D341Med (cell line): Measurements from ENCODE around the gene RAB18.
"Not testable (repeated sequence)": the region's sequence is repeated elsewhere in the genome, so short reads cannot be mapped to it uniquely, and the experiment has no call there.

Source experiments
- DNase-seq: peaks from one replicate; pipeline ENCODE4 v3.0.0; 2012; ENCODE audit warnings: low spot score

Gene RAB18

DNA sequence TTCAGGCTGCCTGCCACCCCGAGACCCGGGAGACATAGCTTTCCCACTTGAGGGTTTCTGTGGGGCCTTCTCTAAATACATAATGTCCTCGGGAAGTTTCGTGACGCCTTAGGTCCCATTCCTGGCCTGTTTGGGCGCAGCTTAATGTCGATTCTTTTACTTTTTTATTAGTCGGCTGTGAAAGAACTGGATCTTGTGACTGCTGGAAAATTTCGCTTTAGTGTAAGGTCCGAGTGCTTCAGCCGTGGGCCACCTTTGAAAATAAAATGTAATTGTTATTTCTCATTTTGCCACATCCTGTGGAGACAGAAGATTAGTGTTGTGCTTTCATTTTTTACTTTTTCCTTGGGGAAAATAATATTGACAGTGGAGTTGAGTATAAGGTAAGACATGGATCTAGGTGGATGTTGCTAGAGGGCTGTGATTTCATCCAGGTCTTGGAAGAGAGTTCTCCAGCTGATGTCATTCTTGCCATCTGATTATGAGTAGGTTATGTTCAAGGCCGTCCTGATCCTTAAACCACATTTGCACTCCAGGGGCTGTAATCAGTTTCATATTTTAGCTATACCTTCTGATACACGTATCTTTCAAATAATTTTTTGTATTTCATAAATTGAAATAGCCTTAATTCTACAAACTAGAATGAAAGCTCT lies 830 bp downstream of the RAB18 start:
- no peak for DNase-seq

DNA sequence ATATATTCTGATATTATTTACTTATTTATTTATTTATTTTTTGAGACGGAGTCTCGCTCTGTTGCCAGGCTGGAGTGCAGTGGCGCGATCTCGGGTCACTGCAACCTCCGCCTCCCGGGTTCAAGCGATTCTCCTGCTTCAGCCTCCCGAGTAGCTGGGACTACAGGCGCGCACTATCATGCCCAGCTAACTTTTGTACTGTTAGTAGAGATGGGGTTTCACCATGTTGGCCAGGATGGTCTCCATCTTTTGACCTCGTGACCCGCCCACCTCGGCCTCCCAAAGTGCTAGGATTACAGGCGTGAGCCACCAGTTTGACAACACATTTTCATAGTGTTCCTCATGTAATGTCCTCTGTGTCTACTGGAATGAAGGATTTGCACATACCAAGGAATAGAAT lies 1.4 kb downstream of the RAB18 start:
- DNase-seq, result not testable (repeated sequence)

DNA sequence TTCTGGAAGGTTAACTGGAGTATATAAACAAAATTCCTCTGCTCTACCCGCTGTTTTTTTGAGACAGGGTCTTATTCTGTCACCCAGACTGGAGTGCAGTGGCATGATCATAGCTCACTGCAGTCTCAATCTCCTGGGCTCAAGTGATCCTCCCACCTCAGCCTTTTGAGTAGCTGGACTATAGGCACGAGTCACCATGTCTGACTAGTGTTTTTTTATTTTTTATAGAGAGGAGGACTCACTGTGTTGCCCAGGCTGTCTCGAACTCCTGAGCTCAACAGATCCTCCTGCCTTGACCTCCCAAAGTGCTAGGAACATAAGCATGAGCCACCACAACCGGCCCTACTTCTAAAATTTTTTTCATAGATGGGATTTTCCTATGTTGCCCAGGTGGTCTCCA lies 2.2 kb downstream of the RAB18 start:
- no peak for DNase-seq

DNA sequence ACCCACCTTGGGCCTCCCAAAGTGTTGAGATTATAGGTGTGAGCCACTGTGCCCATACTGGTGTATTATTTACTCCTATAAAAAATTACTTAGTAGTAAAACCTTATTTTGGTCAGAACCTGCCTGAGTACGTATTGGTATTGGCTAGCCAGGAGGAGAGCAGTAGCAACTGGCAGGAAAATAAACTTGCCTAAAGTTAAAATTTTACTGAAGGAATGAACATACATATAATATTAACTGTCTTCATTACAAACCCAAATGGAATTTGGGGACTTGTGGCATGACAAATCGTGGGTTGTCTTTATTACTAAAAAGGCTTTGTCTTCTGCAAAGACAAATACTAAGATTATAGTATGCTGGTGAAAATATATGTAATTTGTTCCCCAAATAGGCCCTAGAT lies 8.4 kb downstream of the RAB18 start:
- no peak for DNase-seq

DNA sequence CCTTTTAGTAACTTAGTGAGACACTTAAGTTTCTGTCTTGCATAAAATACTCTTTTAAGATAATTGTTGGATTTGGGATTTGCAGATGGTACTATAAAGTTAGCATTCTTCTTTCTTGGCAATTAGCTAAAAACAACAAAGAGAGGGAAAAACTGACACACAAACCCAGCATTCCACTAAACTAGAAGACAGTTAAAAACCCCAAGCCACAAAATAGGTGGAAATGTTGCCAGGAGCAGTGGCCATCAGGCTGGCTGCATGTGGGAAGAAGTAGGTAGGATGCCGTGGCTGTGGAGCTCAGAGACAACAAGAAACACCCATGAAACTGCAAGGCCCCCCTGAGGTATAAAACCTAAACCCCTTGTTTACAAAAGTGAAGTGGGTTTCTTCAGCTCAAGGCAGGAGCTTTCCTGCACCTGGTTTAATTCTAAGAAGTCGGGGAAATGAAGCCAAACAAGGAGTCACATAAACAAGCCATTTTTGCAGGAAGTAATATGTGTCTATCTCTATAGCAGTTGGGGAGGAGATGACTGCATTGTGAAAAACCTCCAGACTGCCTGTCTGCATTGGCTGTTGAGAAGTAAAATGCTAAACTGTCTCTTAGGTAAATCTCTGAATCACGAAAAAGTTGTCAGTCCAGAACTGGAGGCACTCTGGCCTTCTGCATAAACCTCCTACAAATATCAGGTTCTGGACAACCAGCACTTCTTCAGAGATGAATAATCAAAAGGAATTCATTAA lies 9.5 kb downstream of the RAB18 start:
- DNase-seq, result no peak

DNA sequence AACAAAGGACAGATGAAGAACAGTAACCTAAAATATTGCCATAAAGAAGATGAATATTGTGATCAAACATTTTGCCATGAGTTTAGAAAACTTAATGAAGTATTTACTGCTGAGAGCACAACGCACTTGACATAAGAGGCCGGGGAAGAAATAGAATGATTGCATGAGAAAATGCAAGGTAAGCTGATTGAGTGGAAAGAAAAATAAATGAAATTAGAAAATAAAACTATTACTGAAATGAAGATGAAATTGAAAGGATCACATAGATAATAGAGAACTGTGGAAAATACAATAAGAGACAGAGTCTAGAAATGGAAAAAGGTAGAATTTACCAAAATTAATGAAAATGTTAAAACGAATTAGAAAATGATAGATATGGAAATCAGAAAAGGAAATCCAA lies 10.1 kb downstream of the RAB18 start:
- no peak for DNase-seq

DNA sequence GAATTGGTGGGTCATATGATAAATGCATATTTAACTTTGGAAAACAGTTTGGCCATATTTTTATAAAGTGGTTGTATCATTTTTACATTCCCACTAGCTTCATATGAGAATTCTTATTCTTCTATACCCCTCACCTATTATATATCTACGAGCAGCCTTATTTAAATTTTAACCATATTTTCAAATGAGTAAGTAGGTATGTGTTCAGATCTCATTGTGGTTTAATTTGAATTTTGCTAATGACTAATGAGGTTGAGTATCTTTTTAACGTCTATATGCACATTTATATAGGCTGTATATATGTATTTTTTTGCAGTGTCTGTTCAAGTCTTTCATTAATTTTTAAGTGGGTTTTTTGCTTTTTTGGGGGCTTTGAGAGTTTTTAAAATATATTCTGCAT lies 14.2 kb downstream of the RAB18 start:
- DNase-seq, result no peak

DNA sequence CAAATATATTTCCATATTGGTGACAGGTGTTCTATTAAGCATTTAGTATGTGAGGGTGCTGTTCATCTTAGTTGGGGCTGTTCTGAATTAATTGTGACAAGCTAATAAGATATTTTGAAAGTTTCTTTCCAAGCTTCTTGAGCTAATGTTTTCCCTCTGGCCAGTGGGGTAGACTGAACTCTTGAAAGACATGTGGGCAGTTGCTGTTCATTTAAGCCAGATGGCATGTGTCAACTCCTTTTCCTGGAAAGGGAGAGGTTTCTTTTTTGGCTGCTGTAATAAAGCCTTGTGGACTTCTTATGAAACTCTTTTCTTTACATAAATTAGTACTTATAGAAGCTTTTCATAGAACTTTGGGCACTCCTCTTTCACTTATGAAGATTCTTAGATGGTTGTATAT lies 21.7 kb downstream of the RAB18 start:
- no peak for DNase-seq

DNA sequence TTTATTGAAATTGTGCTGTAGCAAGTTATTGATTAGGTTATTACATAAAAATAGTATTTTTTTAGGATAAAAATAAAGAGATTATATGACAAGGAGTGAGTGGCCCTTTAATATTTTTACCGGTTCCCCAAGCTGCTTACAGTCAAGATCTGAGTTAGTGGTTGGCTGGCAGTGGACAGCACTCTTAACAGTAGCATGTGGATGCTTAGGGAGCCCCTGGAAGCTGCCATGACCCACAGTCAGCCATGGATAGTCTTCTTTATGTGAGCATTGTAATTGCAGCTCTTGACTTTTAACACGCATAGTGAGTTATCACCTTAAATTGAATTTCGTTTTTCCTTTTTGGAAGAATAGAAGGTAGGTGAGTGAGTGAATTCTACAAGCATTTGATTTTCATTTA lies 22.1 kb downstream of the RAB18 start:
- no peak for DNase-seq

DNA sequence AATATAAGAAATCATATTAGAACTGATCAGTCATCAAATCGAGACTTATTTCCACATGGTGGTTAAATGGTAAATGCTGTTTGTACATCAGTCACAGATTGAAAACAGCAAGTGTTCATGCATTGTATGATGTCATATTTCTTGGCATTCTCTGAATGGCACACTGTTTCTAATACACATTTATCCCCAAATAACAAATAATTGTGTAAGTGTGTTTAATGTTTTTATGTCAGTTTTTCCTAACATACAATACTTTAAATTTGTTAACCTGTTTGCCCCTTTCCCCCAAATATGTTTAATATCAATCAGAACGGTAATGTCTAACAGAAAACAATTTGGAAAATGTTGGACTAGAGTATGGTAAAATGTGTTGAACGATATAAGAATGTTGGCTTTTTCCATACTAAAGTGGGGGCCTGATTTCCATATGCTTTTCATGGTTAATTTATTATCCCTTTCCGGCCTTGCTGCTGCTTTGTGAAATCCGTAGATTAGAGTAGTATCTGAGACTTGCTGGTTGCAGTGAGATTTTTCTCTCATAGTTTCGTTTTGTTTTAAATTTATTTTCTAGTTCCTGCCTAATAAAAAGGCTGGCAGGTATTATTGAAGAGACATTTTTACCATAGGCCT lies 23.7 kb downstream of the RAB18 start:
- no peak for DNase-seq

DNA sequence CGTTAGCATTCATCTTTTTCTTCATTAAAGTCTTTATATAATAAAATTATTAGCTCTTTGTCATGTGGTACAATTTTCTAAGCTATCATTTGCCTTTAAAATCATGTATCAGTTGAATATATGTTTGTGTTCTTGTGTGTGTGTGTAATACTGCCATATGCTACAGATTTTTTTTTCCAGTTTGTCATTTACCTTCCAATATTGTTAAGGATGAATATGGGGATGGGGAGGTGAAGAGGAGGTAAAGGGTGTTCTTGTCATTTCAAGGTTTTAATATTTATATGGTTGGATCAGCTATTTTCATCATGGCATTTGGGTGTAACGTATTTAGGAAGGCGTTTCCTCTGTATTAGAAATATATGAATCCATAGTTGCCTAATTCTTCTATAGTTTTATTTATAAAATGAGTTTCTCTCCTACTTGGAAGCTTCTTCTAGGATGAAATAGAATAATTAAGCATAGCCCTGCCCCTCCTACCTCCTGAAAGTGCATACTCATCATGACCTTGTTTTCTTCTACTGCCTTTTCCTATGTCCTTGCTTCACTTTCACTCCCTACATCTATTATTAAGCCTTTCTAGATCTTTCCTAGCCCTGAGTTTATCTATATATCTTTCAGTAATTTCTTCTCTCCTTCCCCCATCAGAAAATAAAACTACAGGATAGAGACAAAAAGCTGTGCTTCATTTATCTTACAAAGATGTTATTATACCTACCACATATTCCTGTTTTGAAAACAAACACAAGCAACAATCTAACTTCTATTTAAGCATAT lies 25.1 kb downstream of the RAB18 start:
- DNase-seq, result no peak

DNA sequence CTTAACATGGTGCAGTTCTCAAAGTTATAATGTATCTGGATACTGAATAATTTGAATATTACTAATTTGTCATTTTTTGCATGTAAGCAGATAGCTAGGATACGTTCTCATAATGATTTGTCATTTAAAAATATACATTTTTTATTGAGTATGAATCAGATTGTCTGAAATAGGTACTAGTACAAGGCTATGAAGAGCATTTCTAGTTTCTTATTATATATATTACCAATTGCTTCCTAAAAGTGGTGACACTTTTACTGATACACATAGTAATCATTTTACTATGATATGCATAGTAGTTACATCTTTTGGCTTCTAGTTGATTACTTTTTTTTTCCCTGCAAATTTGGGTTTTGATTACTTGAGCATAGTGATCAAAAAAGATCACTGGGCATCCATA lies 26.4 kb downstream of the RAB18 start:
- DNase-seq, result no peak

DNA sequence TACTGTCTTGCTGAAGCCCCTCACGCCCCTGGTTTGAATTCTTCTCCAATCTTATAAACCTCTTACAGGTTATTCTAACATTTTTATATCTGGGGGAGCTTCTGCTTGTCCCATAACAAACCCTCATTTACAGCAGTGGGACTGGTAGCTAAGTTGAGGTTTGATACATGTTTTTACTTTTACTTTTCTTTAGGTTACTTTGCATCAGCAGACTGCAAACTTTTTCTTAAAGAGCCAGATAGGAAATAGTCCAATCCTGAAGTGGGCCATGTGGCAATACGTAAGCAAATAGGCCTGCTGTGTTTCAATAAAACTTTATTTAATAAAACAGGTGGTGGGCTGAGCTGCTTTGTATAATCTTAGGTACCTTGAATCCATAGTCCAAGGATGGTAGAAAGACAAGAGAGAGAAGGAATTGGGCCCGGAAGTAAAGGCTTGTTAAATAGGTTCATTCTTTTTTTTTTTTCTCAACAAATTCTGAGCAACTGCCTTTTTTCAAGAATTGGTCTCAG lies 27.3 kb downstream of the RAB18 start:
- DNase-seq, result no peak

DNA sequence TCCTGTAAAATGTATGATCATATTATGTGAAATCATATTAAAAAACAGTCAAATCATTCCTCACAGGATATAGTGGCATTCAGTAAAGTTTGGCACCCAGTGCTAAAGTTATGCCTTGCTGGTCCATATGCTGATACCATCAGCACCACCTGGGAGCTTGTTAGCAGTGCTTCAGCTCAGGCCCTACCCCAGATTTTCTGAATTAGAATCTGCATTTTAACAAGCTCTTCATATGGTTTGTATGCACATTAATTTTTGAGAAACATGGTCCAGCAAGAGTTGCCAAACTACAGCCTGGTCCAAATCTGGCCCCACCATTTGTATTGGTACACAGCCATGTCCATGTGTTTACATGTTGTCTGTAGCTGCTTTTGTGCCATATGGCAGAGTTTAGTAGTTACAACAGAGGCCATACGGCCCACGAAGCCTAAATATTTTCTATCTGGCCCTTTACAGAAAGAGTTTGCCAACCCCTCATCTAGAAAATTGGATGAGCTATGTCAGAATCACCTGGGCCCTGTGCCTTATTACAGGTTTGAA lies 30.1 kb downstream of the RAB18 start:
- DNase-seq, result no peak

DNA sequence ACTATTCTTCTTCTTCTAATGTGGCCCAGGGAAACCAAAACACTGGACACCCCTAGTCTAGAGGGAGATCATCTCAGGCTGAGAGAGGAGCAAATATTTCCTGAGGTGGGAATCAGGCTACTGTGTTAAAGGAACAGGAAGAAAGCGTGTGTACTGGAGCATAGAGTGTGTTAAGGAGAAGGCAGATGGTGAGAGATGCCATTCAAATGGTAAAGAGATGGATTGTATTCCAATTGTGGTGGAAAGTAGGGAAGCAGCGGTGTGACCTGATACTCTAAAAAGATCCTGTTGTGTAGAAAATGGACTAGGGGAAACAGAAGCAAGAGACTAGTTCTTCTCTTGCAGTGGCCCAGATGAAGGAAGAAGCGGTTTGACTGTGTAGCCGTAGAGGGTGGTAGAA lies 31.2 kb downstream of the RAB18 start:
- no peak for DNase-seq

DNA sequence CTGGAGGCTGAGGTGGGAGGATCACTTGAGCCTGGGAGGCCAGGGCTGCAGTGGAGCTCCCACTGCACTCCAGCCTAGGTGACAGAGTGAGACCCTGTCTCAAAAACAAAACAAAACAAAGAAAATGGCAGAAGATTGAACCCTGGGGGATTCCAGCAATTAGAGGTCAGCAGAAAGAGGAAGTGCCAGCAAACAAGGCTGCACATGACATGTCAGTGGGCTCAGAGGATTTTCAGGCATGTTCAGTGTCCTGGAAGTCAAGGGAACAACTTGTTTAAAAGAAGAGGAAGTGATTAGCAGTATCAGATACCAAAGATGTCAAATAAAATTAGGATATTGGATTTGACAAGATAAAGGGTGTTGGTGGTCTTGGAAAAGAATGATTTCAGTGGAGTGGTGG lies 32.3 kb downstream of the RAB18 start:
- no peak for DNase-seq

DNA sequence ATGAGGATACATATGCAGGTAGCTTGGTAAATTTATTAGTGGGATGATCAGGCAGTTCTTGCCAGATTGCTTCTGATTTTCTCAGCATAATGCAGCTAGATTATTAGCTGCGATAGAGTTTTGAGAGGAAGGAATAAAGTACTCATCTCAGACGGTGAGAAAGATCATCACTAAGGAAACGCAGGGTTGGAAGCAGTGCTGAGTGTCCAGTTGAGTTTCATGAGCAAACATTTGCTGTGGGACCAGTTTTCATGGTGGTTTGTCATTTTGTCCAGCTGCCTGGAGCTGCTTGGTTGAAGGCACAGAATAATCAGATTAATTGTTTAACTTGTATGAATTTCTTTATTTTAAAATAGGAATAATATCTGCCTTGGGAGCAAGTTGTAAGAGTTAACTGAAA lies 33.1 kb downstream of the RAB18 start:
- no peak for DNase-seq

DNA sequence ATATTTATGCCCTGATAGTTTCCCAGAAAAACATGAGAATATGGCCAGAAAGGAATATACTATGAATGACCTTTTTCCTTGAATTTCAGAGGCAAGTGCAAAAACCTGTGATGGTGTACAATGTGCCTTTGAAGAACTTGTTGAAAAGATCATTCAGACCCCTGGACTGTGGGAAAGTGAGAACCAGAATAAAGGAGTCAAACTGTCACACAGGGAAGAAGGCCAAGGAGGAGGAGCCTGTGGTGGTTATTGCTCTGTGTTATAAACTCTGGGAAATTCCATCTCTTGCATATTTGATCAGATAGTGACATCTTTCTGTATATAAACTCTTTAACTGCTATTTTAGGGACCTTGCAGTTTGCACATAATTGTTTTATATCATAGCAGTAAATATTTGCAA lies 33.7 kb downstream of the RAB18 start:
- no peak for DNase-seq

DNA sequence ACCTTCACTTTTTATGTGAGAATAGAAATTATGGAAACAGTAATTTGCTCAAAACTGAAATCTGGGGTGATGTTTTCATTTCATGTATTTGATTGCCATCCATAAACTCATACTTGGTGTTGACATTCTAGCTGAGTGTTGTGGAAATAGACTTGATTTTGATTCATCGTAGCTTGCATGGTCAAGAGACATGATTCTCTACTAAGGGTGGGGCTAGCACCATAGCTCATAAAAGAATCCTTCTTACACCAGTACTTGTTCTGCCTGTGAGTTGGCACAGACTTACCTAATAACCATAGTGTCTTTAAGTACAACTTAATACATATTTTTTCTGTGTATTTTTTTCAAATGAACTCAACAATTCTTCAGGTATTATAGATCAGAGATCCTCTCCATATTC lies 36.6 kb downstream of the RAB18 start:
- DNase-seq, result no peak

DNA sequence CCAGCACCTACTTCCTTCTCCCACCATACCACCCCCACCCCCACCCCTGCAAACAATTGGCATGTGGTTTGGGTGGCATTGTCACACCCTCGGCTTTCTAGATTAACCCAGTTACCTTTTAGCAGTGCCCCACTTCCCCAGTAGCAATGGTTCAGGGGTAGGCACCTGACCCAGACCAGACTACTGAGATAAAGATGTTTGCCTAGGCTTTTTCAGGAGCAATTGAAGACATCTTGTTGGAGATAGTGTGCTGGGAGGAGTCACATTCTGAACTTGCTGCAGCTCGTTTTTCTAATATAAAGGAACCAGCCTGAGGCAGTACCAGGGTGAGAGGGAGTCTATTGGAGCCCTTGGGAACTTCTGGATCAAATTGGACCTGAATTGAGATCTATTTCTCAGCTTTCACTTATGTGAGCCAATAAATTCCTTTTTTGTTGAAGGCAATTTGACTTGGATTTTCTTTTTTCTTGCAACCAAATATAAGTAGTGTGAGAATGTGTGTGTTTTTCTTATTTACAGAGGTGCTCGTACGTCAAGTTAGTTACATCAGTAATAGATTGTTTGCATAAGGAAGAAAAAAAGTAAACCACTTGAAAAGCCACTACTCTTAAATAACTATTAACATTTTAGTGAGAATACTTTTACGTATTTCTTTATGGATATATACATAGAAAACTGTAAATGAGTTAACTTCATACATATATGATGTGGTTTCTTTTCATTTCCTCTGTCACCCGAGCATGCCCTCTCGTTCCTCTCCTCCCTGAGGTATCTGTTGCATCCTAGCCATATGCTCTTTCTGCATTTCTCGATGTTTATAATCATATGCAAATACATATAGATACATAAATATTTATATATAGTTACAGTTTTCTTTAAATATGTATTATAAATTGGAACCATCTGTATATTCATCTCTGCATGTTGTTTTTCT lies 38.0 kb downstream of the RAB18 start:
- no peak for DNase-seq

DNA sequence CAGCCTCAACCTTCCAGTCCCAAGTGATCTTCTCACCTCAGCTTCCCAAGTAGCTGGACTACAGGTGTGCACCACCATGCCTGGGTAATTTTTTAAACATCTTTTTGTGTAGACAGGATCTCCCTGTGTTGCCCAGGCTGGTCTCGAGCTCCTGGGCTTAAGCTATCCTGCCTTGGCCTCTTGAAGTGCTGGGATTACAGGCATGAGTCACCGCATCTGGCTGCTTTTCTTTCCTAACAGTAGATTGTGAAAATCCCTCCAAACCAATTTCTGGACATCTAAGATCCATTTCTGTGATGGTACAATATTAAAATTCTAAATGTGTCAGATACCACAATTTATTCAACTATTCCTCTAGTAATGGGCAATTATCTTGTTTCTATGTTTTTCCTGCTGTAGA lies 38.7 kb downstream of the RAB18 start:
- DNase-seq, result no peak
